WTC11 (cell line): ENCODE results near the gene CLEC18A. TPM values are rescaled to one million over a fixed set of nuclear protein-coding genes. Genes with fewer than 3 reads are reported as not detected.
"Not testable (repeated sequence)": the region's sequence is repeated elsewhere in the genome, so short reads cannot be mapped to it uniquely, and the experiment has no call there.

Experiments
- ATAC-seq: fragments of 200-7000 bp; cut with Tn5 transposase; 2 replicates; pipeline ENCODE4 v1.10.0; 2021; ENCODE audit warnings: mild to moderate bottlenecking, moderate library complexity
- CTCF ChIA-PET: fragments of 300-600 bp; sonication (Branson Sonifier 250); formaldehyde crosslinking; loops from one replicate; lab custom pipeline; 2021; ENCODE audit warnings: antibody characterized with exemption; lab: Charles Lee
- POLR2A ChIA-PET: fragments of 350-600 bp; sonication (Branson Sonifier 250); formaldehyde crosslinking; loops from one replicate; lab custom pipeline; 2021; ENCODE audit warnings: antibody characterized with exemption; lab: Charles Lee
- DNase-seq: peaks from one replicate; pipeline ENCODE4 v3.0.0; 2021; ENCODE audit warnings: low spot score
- H3K27ac Mint-ChIP-seq: 2 replicates; pipeline ENCODE4 v1.8.0; 2021; ENCODE audit warnings: mixed read lengths
- H3K27me3 Mint-ChIP-seq: 2 replicates; pipeline ENCODE4 v1.8.0; 2021; ENCODE audit warnings: low read depth, mild to moderate bottlenecking, moderate library complexity, mixed read lengths
- H3K36me3 Mint-ChIP-seq: 2 replicates; pipeline ENCODE4 v1.8.0; 2021; ENCODE audit warnings: mixed read lengths
- H3K4me1 Mint-ChIP-seq: 2 replicates; pipeline ENCODE4 v1.8.0; 2022; ENCODE audit warnings: mixed read lengths
- H3K4me3 Mint-ChIP-seq: 2 replicates; pipeline ENCODE4 v1.8.0; 2021; ENCODE audit warnings: mild to moderate bottlenecking, moderate library complexity, mixed read lengths
- H3K9me3 Mint-ChIP-seq: 2 replicates; pipeline ENCODE4 v1.8.0; 2021; ENCODE audit warnings: mixed read lengths
- total RNA-seq: library from RNA; stranded (reverse); gene quantifications from 3 replicates; pipeline ENCODE4 v1.2.3, GENCODE V29; 2021

Gene CLEC18A
- total RNA-seq, 1 experiment from 2014 or later: 0.26 TPM

- DNase-seq, H3K4me1 Mint-ChIP-seq, H3K4me3 Mint-ChIP-seq, H3K27ac Mint-ChIP-seq, ATAC-seq, POLR2A ChIA-PET, H3K36me3 Mint-ChIP-seq, H3K27me3 Mint-ChIP-seq, H3K9me3 Mint-ChIP-seq: not testable (repeated sequence)
- CTCF ChIA-PET: interaction anchor here (0.7 kb wide), 1 partner anchor 554 kb away, joined by 3 read pairs; no protein-coding TSS in a partner anchor
Observed at GRCh38 chr16:69952572-69953355, 1.6 kb downstream of the CLEC18A start.

- POLR2A ChIA-PET, ATAC-seq: not testable (repeated sequence)
Observed at GRCh38 chr16:69954241-69954640, 3.1 kb downstream of the CLEC18A start.

GRCh38 chr16:69963312-69963711 is 12.2 kb downstream of the CLEC18A start:
- H3K9me3 Mint-ChIP-seq, ATAC-seq, H3K4me1 Mint-ChIP-seq, H3K4me3 Mint-ChIP-seq, H3K36me3 Mint-ChIP-seq, H3K27ac Mint-ChIP-seq, POLR2A ChIA-PET, CTCF ChIA-PET, H3K27me3 Mint-ChIP-seq, DNase-seq: not testable (repeated sequence)

More at GRCh38 chr16:69954241-69954640, 3.1 kb downstream of the CLEC18A start:
- H3K9me3 Mint-ChIP-seq, H3K4me3 Mint-ChIP-seq, DNase-seq, H3K36me3 Mint-ChIP-seq, CTCF ChIA-PET, H3K27ac Mint-ChIP-seq, H3K27me3 Mint-ChIP-seq, H3K4me1 Mint-ChIP-seq: not testable (repeated sequence)

DNA sequence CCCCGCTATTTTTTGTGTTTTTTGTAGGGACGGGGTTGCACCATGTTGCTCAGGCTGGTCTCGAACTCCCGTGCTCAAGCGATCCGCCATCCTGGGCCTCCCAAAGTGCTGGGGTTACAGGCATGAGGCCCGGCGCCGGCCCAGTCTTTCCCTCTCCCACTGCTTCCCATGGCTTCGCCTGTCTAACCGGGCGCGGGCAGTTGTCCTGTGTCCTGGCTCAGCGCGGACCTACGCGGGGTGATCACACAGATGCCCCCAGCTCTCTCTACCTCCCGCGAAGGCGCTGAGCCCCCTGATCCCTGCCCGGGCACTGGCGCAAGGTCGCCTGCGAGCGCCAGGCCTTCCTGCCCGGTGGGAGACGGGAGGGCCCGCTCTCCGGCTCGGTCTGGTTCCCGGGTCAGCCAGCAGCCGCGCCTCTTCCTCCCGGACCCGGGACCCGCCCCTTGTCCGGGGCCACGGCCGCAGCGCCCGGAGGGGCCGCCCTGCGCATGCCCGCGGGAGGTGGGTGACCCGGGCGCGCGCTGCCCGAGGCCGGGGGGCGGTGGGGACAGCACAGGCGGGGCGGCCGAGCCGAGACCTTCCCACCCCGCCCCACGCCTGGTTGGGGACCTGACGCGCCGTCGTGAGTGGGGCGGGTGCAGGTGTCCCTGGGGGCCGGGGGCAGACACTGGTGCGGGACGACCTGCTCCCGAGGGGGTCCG is 14.0 kb downstream of the CLEC18A start:
- H3K4me1 Mint-ChIP-seq, H3K27ac Mint-ChIP-seq, POLR2A ChIA-PET, H3K9me3 Mint-ChIP-seq, H3K27me3 Mint-ChIP-seq, H3K36me3 Mint-ChIP-seq, CTCF ChIA-PET: not testable (repeated sequence)
- peak; percentile 91 for ATAC-seq
- peak overlapping the region; percentile 47 for H3K4me3 Mint-ChIP-seq
- peak; percentile 73 for DNase-seq

DNA sequence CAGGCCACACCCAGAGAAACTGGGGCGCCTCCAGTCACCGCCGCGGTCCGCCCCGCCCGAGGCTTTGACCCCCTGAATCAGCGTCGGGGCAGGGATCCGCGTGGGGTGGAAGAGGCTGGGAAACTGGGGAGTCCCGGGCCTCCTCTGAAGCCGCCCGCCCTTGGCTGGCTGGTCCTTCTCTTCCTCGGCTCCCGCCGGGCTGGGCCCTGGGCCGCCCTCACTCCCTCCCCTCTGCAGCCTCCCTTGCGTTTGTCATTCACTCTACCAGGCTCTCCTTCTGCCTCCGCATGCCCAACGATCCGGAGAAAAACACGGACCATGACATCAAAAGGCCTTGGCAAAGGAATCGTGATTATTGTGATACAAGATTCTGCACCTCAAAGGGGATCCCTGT is 14.5 kb downstream of the CLEC18A start:
- H3K4me1 Mint-ChIP-seq, H3K9me3 Mint-ChIP-seq, H3K36me3 Mint-ChIP-seq, CTCF ChIA-PET, H3K27me3 Mint-ChIP-seq, H3K27ac Mint-ChIP-seq, POLR2A ChIA-PET, DNase-seq: not testable (repeated sequence)
- peak overlapping the region; percentile 43; the same call in 1 of the 2 replicates for H3K4me3 Mint-ChIP-seq
- ATAC-seq: peak; percentile 22

GRCh38 chr16:69967688-69968087 is 16.6 kb downstream of the CLEC18A start:
- H3K4me3 Mint-ChIP-seq, DNase-seq, H3K4me1 Mint-ChIP-seq, H3K27me3 Mint-ChIP-seq, CTCF ChIA-PET, H3K36me3 Mint-ChIP-seq, ATAC-seq, POLR2A ChIA-PET, H3K9me3 Mint-ChIP-seq, H3K27ac Mint-ChIP-seq: not testable (repeated sequence)

DNA sequence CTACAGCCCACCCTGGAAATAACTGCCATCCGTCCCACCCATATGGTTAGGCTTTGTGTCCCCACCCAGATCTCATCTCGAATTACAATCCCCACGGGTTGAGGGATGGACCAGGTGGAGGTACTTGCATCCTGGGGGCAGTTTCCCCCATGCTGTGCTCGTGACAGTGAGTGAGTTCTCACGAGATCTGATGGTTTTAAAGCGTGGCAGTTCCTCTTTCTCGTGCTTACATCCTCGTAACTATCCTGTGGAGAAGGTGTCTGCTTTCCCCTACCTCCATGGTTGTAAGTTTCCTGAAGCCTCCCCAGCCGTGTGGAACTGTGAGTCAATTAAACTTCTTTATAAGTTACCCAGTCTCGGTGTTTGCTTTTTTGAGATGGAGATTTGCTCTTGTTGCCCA is 17.0 kb downstream of the CLEC18A start:
- not testable (repeated sequence) for H3K27ac Mint-ChIP-seq

GRCh38 chr16:69969657-69970056 is 18.5 kb downstream of the CLEC18A start:
- not testable (repeated sequence) for ATAC-seq

More for the DNA sequence above, 17.0 kb downstream of the CLEC18A start:
- POLR2A ChIA-PET, H3K27me3 Mint-ChIP-seq, CTCF ChIA-PET, H3K4me1 Mint-ChIP-seq, H3K36me3 Mint-ChIP-seq, H3K9me3 Mint-ChIP-seq, H3K4me3 Mint-ChIP-seq, ATAC-seq, DNase-seq: not testable (repeated sequence)

DNA sequence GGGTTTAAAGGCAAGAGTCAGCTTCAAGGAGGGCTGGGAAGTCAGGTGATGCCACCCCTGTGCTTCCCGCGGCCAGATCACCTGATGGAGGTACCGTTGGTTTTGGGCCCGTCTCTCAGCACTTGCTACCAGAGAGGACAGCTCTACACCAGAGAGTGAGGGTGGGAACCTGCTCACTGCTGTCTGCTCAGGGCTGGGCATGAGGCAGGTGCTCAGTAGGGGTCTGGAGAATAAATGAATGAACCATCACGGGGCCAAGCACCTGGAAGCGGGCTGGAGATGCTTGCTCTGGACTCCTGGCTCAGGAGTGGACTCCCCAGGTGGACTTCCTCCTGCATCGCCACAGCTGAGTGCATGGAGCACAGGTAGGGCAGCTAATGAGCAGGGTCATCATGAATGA is 21.0 kb downstream of the CLEC18A start:
- H3K9me3 Mint-ChIP-seq, DNase-seq, POLR2A ChIA-PET, CTCF ChIA-PET, H3K4me3 Mint-ChIP-seq, H3K4me1 Mint-ChIP-seq, H3K27ac Mint-ChIP-seq, H3K36me3 Mint-ChIP-seq, H3K27me3 Mint-ChIP-seq, ATAC-seq: not testable (repeated sequence)

More at GRCh38 chr16:69969657-69970056, 18.5 kb downstream of the CLEC18A start:
- POLR2A ChIA-PET, H3K36me3 Mint-ChIP-seq, H3K4me3 Mint-ChIP-seq, DNase-seq, H3K27ac Mint-ChIP-seq, H3K27me3 Mint-ChIP-seq, H3K4me1 Mint-ChIP-seq, H3K9me3 Mint-ChIP-seq, CTCF ChIA-PET: not testable (repeated sequence)

- H3K27ac Mint-ChIP-seq, ATAC-seq, H3K4me3 Mint-ChIP-seq, DNase-seq, H3K9me3 Mint-ChIP-seq, POLR2A ChIA-PET, CTCF ChIA-PET, H3K36me3 Mint-ChIP-seq, H3K4me1 Mint-ChIP-seq, H3K27me3 Mint-ChIP-seq: not testable (repeated sequence)
Observed at GRCh38 chr16:69972935-69973334, 21.8 kb downstream of the CLEC18A start.

DNA sequence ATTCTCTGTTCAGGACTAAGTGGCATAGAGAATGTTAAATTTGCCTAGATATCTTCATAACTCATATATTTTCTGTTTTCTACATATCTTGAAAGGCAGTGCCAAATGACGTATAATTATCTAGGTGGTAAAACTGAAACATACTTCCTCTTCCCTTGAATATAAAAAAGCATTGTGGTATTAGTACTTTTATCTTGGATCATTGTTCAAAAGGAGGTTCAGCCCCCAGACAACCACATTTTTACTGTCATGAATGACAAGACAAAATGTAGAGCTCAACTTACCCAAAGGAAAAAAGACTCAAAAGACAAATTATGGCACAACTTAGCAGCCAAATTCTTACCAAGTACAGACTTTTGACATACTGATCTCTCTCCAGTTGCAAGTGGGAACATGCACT is 34.1 kb downstream of the CLEC18A start:
- H3K4me1 Mint-ChIP-seq, H3K4me3 Mint-ChIP-seq, H3K9me3 Mint-ChIP-seq, DNase-seq, H3K27ac Mint-ChIP-seq, H3K27me3 Mint-ChIP-seq, POLR2A ChIA-PET, ATAC-seq, H3K36me3 Mint-ChIP-seq, CTCF ChIA-PET: not testable (repeated sequence)

- POLR2A ChIA-PET, H3K27ac Mint-ChIP-seq, H3K27me3 Mint-ChIP-seq, DNase-seq, ATAC-seq, H3K4me3 Mint-ChIP-seq, H3K36me3 Mint-ChIP-seq, H3K4me1 Mint-ChIP-seq, H3K9me3 Mint-ChIP-seq, CTCF ChIA-PET: not testable (repeated sequence)
Observed at GRCh38 chr16:69997956-69998355, 46.8 kb downstream of the CLEC18A start.
